Putamen (tissue), 1 donor: ENCODE data around the gene TGFB2.

ENCODE experiments used
- DNase-seq: peaks from one replicate; pipeline ENCODE4 v3.0.0-alpha.2; 2016; ENCODE audit warnings: low spot score

TGFB2 gene

GRCh38 chr1:218462587-218462986 is 117.5 kb downstream of the TGFB2 start:
- DNase-seq, result no peak

DNA sequence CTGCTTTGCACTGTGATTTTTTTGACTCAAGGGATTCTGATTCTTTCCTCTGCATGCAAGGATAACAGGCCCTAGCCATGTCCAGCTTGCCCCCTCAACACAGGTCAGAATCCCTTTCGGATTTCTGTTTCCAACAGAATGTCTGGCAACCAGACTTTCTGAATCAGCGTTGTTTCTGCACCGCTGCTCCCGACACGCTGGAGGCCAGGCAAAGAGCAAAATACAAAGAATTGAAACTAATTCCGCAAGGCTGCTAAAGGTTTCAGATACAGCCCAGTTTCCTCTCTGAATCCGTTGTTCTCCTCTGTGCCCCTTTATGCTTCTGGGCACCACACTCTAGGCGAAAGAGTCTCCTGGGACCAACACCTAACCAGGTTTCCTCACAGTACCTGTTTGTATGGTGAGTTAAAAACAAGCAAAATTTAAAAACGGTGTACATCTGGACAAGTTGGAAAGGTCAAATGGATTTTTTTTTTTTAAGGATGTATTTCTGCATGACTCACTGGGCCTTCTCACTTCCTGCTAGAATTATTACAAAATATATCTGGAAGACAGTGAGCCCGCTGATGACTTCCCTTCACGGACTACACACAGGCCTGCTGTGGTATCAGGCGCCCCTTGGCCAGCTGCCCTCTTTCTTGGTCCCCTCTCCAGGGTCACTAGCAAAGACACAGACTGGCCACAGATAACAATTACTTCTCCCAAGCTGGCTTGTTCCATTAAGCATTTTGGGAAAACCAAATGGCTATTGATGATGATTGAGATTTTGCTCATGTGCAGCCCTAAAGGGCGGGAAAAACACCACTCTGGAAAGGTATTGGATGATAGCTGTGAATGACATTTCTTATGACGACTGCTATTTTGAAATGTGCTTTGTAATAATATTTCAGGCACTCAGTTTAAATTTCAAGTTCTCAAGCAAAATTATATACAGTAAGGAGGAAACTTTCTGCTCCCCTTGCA is 118.3 kb downstream of the TGFB2 start:
- DNase-seq, result no peak

GRCh38 chr1:218464871-218465270 is 119.7 kb downstream of the TGFB2 start:
- DNase-seq, result no peak

DNA sequence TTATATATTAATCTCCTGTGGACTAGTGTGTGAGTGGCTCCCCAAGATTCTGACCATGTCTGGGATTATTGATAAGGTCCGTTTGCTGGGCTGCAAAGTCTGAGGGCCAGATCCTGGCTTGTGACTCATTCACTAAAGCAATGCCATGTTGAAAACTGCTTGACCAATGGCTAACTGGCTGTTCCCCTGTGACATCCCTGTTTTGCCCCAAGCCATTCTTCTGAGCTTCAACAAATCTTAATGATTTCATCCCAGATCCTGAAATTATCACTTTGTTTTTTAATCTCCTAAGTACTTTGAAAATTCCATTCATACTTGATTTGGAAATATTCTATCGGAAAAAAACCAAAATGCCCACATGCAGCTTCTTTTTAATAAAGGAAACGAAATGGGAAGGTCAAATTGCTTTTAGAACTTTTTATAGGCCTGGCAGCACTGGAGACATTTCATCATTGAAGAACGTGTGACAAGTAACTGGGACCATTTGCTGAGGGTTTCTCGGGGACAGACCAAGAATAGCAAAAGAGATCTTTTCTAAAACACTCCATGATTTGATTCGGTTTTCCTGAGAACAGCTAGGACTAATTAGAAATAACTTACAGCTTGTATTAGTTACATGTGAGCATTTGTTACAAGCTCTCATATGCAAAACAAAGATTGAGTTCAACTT is 121.3 kb downstream of the TGFB2 start:
- no peak for DNase-seq

GRCh38 chr1:218467101-218468072 is 122.3 kb downstream of the TGFB2 start:
- no peak for DNase-seq

GRCh38 chr1:218468711-218469110 is 123.6 kb downstream of the TGFB2 start:
- no peak for DNase-seq

DNA sequence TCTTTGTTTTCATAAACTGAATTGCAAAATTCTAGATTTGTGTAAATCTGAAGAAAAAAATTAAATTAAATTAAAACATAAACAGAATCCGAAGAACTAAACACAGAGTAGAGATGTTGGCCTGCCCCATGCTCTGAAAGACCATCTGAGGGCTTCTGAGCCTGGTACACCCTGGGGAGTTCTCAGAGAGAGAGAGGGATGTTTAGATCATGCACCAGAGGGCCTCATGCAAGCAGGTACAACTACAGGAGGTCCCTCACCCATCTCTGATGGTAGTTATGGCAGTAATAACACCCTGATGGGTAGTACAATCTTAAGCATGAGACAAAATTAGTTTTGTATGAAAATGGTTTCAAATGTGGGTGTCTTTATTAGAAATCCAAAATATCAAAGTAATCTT is 127.7 kb downstream of the TGFB2 start:
- DNase-seq, result no peak

DNA sequence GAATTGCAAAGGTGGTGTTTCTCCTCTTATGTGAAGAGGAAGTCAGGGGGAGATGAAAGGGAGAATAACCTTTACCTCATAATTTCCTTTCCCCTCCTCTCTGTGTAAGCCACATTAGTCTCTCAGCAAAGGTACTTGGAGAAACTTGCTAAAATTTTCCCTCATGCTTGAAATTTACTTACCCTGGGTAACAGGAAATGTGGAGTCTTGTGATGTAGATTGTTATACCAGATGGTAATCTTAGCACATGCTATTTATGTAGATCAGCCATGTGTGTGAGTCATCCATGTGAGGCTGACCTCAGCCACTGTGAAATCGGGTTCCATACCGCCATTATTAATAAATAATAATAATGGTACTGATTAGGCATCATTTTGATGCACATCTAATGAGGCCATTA is 128.4 kb downstream of the TGFB2 start:
- DNase-seq, result no peak

DNA sequence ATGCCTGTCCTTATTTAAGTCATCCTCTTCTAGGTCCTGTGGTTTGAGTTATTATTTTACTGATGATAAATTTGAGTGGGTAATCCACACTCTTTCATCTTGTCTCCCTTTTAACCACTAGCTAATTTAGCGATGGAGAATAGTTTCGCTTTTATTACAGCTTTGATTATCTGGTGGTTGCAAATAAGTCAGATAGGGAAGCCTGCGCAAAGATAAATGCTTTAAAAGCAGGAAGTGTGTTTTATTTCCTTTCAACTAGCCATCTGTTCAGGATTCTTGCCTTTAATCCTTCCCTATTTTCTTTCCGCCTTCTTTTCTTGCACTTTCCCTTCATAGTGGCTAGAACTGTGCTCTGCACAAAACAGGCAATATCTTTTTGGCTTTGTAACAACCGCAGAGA is 129.0 kb downstream of the TGFB2 start:
- no peak for DNase-seq

- DNase-seq, result no peak
Measured at GRCh38 chr1:218475275-218475674, 130.1 kb downstream of the TGFB2 start.

DNA sequence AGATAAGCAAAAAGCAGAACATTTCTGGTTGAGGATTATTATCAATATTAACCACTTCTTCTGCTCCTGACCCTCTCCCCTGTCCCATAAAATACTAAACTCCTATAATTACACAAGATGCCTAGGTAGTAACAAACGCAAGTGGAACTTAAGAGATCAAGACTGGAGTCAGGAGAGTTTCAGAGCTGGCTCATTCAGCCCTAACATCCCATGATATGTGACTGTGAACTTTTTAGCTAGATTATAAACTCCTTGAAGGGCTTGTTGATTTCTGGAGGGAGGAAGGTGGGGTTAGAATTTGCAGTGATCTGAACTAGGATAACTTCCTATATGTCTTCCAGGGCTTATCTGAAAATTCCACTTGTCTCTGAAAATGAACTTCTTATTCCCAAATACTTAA is 130.6 kb downstream of the TGFB2 start:
- no peak for DNase-seq

- DNase-seq, result no peak
Measured at GRCh38 chr1:218476385-218476784, 131.2 kb downstream of the TGFB2 start.

DNA sequence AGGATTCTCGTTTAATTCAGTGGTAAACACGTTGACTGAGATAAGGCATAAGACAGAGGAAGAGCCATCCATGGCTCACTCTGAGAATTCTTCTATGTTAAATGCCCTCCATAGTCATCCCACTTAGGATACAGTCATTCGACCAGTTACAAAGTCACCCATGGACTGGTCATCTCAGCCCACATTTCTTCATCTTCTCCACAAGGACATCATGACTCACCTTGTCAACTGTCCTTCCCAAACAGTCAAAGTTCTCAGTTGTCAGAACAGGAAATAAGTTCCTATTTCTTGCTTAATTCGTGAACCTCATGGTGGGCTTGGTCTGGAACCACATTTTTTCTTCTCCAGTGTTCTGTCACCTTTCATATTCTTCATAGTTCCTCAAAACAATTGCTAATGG is 133.2 kb downstream of the TGFB2 start:
- no peak for DNase-seq

DNA sequence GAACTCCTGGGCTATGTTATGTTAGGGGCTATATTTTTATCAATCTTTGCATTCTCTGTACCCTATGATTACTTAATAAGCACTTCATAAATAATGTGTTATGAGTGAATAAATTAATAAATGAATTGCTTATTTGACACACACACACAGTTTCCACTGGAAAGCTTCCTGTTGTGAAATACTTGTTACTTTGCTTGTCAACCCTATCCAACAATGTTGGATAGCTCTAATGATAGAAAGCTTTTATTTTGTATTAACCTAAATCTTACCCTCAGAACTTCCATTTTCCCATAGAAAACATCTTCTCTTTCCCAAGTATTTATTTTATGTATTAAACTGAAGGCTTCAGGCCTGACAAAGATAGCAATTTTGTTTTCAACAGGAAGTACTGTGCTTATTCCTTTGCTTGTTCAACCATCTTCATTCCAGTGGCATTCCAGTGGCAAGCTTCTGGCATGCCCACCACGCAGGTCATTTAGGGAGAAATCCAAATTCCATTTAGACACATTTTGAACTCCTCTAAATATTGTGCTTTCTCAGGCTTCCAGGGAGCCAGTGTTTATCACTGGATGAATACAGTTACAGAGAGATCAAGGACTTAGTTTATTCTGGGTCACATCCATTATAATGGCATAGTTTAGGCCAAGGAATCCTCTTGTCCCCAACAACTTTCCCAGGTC is 134.4 kb downstream of the TGFB2 start:
- DNase-seq, result no peak

DNA sequence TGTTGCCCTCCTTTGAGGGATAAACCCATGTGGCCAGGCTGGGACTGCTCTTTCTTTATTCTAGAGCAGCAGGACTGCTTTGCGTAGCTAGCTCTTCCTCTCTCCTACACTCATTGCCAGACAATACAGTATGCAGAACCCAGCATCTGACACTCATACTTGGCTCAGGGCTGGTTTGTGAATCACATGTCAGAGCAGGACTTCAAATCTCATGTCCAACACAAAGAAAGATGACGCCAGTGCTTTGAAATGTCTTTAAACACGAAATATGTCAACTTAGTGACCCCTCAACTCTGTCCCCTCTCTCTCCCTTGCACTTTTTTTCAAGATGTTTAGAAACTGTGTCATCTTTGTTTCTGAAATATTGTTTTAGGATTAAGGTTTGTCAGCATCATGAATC is 135.0 kb downstream of the TGFB2 start:
- no peak for DNase-seq

GRCh38 chr1:218480588-218481099 is 135.5 kb downstream of the TGFB2 start:
- no peak for DNase-seq

DNA sequence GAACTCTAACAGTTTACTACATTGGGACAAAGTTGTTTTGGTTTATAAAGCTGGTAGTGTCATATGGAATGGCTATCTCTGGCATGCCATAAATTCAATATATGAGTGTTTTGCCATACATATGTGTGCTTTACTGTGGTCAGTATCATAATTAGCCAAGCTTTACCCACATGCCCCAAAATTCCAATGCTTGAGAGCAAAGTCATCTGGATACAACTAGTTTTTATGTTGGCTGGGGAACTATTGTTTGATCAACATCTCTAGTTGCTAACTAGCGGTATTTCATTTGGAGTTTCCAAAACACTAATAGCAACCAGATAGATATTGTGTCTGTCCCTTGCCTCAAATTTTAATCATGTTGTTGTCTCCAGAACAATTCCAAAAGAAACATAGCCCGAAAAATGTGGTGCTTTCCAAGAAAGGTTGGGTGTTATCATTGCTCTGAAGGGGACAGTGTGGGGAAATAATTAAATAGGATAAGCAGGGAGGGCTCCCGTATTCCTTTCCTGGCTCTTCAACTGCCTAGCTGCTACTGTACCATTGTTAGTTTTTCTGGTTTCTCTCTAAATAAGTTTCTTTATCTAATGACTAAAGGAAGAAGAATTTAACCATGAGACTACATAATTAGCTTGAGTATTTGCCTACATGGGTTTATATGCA is 136.1 kb downstream of the TGFB2 start:
- DNase-seq, result no peak

- no peak for DNase-seq
Measured at GRCh38 chr1:218482683-218483082, 137.5 kb downstream of the TGFB2 start.

GRCh38 chr1:218485241-218485928 is 140.2 kb downstream of the TGFB2 start:
- DNase-seq, result no peak

GRCh38 chr1:218488531-218488930 is 143.4 kb downstream of the TGFB2 start:
- DNase-seq, result no peak
